T follicular helper cell (primary cell): ENCODE results near the gene CDC42EP1.
"Not testable (repeated sequence)": the region's sequence is repeated elsewhere in the genome, so short reads cannot be mapped to it uniquely, and the experiment has no call there.

ENCODE experiments used
- DNase-seq: peaks from one replicate; pipeline ENCODE4 v3.0.0-alpha.2; 2020; ENCODE audit warnings: low read depth
- total RNA-seq, 2 experiments: gene quantifications; one replicate each; lab custom pipeline; 2026; lab: John Stamatoyannopoulos, UW

The CDC42EP1 gene, protein sequence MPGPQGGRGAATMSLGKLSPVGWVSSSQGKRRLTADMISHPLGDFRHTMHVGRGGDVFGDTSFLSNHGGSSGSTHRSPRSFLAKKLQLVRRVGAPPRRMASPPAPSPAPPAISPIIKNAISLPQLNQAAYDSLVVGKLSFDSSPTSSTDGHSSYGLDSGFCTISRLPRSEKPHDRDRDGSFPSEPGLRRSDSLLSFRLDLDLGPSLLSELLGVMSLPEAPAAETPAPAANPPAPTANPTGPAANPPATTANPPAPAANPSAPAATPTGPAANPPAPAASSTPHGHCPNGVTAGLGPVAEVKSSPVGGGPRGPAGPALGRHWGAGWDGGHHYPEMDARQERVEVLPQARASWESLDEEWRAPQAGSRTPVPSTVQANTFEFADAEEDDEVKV
- 0.06 to 0.48 reads per million in 2 experiments for total RNA-seq

DNA sequence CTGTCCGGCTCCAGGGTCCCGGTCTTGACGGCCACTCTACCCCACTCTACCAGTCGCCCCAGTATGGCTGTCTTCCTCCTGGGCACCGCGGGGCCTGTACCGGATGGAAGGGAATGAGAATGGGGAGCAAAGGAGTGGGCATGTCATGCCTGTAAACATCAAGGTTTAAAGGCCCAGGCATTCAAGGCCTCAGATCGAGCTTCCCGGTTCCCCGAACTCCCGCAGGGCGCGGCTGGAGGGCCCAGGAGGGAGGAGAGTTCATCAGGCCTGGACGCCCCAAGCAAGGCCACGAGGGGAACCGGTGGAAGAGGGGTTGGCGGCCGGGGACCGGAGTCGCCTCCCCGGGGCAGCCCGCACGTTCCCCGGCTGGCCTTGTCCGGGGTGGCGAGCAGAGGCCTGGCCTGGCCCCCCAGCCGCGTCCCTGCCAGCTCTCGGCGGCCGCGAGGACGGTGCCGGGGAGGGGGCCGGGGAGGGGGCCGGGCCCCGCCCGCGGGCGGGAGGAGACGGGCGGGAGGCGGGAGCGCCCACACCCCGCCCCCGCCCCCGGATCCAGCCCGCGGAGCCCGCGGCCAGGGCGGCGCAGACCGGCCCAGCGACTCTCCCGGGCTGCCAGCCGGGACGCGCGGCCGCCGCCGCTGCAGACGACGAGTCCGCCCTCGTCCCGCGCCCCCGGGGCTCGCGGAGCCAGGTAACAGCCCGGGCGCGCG, at the start of gene CDC42EP1:
Gene CDC42EP1, plus strand, starts transcription at position 580 of the 707 bp plus-strand sequence. CDS start 5,870 bp downstream, outside the sequence.
- no peak for DNase-seq

DNA sequence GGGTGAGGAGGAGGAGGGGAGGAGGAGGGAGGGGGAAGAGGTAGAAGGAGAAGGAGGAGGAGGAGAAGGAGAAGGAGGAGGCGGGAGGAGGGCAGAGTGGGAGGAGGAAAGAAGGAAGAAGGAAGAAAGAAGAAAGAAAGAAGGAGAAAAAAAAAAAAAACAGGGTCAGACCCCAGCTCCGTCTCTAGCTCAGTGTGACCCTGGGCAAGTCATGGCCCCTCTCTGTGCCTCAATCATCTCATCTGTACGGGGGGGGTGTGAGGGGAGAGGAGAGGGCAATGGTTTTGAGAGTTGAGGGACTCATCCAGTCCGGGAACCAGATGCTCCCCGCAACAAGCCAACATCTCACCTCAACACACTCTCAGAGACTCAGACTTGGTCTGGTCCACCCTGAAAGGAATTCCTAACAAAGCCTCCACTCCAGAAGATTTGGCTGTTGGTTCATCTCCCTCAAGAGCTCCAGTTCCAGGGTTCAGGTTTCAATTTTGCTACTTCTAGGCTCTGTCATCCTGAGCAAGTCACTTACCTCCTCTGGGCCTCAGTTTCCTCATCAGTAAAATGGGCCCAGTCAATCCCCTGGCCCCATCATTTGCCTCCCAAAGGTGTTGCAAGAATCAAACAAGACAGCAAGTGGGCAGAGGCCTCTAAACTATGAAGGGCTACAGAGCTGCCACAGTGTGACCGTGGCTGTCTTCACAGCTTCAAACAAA, 48.7 kb upstream of the CDC42EP1 start:
- no peak for DNase-seq

DNA sequence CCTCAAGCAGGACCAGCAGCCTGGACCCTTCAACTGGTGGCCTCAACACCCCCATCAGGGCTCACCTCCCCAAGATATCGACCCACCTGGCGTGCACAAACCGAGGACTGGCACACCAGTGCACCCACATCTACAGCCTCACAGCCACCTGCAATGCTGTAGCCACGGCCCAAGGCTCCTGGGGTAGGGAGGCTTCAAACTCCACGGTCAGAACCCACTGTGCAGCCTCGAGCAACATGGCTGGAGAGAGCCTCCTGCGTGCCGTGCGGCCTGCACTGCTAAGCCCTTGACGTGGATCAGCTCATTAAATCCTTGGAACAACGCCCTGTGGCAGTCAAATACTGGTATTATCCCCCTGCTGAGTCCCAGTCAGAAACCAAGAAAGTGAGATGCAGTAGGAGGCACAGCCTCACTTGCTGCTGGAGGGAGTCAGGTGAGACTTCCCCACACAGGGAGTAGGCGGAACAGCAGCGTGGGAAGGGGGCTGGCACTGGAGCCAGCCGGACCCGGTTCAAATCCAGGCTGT, 45.7 kb upstream of the CDC42EP1 start:
- DNase-seq: no peak

DNA sequence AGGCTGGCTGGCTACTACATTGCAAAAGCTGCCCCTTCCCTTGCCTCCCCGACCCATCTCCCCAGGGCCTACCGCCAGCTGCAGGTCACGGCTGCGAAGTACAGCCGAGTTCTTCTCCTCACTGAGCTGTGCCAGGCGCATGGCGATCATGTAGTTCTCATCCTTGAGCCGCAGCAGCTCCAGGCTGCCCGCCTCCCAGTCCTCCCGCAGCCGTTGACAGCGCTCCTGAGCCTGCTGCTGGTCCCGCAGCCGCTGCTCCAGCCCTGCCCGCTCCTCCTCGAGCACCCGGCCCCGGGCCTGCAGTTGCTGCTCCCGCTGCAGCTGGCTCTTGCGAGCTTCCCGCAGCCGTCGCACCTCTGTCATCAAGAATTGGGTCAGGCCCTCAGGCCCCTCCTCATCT, 44.4 kb upstream of the CDC42EP1 start:
- no peak for DNase-seq

DNA sequence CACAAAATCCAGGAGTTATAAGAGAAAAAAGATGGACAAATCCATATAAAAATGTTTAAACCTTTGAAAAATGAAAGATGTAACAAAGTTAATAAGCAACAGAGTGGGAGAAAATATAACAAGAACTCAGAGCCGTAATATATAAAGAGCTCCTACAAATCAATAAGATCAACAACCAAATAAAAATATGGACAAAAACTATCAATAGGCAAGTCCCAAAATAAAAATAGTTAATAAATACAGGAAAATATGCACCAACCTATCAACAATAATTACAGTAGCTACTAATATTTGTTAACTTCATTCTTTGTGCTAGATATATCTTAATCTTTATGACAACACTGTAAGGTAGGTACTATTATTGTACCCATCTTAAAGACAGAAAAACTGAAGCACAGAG, 43.8 kb upstream of the CDC42EP1 start:
- DNase-seq: no peak

DNA sequence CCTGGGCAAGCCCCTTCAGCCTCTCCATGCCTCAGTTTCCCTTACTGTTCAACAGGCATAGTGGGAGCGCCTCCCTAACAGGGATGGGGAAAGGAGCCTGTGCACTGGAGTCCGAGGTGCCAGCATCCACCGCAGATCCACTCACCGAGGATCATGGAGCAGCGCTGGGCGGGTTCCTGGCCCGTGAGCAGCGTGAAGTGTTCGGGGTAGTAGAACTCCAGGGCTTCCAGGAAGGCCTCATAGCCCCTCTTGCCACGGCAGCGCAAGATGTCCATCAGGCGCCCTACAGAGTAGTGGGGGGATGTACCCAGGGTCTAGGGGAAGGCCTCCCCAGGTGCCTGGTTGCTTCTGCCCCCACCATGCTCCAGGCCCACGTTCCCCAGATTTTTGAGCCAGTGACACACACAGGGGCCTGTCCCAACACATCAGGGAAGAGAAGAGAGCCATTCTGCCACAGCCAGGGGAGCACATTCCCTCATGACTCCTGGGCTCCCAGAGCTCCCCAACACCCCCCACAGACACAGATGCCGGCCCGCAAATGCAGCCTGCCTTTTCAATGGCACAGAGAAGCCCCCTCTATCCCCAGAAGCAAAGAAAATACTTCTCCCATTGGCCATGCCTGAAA, 42.3 kb upstream of the CDC42EP1 start:
- DNase-seq: no peak

DNA sequence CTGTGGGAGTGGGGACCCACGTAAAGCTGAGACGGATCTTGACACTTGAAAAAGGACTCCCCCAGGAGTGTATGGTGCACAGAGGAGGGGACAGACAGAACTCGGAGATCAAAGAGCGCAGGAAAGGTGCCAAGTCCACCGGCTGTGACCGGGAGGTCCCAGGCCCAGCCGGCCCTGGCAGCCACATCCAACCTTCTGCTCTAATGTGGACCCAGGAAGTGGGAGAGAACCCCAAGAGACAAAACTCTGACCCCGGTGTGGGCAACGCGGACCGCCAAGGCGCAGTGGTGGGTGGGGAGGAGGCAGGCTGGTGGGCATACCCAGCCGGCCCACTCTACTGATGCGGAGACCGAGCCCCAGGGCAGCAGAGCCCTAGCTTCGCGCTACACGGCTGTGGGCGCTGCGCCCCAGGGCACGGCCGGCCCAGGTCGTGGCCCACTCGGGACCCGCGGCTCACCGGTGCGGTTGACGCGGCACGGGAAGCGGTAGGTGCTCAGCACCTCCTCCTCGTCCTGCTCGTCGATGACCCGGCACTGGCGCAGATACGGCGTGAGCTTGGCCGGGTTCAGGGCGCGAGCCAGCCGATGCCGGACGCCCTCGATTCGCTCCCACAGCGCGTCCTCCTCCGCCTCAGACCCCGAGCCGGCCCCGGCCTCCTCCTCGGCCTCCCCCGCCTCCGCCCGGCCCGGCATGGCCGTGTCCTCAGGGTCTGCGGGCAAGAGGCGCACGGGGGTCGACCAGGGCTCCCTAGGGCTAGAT, 41.6 kb upstream of the CDC42EP1 start:
- no peak for DNase-seq

DNA sequence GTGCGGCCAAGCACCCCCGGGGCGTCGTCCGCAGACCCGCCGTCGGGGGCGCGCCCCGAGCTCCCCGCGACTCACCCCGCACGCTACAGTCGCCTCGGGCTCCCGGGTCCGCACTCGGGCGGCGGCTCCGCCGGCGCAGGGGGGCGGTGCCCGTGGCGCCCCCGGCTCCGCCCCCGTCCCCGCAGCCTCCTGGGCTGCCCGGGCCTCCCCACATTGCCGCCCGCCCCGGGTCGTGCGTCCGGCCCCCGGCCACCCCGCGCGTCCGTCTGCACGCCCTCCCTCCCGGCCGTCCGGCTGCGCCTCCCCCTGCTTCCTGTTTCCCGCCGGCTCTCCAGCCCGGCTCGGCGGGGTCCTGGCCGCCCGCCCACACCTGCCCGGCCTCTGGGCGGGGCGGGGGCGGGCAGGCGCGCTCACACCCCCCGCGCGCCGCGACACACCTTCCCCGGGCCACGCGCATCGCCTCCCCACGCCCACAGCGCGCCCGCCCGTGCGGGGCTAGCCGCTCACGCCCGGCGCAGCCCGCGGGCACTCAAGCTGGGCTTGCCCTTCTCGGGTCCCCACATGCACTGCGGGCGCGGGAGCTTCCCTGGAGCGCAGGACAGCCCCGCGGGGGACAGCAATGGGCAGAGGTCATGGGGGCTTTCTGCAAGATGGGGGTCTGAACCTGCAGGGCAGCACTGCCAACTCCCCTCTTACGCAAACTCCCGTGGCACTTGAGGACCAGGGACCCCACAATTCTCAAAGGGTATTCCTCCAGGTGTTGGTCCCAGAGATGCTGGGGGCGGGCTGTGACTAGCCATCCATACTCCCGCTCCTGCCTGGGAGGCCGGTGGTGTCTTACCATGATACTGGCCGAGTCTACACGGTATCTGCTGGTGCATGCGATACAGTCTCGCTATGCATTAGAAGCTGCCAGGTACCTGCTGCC, 40.7 kb upstream of the CDC42EP1 start, which contains the start of gene CARD10:
Gene CARD10, minus strand, starts transcription at position 148 of the 928 bp plus-strand sequence. CDS start 215 bp downstream, outside the sequence.
- no peak for DNase-seq

DNA sequence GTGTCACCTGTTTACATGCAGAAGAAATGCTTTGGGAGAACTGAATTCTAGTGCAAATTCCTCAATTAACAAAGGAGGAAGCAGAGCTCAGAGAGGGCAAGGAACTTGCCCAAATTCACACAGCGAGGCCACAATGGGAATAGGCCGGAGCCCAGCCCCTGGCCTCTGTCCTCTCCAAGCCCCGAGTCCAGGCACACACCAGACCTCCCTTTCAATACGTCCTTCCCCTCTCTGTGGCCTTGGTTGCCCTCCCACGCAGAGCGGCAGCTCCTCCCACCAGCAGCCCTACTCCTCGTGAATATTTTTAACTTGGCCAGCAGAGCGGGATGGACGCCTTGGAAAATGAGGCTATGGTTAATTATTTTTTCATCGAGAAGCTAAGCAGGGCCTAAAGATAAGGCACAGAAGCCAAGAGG, 39.5 kb upstream of the CDC42EP1 start:
- no peak for DNase-seq

DNA sequence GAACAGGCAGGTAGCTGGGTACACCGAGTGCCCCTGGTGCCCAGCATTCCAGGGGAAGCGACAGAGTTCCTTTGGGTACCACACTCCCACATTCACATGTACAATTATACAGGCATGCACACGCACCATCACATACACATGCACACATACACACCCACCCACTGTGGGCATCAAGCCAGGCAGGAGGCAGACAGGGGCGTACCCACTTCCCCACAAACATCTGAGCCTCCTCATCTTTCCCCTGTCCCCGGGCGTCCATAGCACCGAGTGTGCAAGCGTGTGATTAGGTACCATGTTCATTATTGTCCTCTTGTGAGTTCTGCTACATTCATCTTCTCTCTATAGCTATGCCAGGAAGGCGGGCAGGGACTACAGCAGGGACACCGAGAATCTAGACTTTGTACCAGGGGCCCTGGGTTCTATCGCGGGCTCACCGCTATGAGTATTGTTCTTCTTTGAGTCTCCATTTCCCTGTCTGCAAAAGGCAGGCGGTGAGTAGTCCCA, 39.0 kb upstream of the CDC42EP1 start:
- no peak for DNase-seq

DNA sequence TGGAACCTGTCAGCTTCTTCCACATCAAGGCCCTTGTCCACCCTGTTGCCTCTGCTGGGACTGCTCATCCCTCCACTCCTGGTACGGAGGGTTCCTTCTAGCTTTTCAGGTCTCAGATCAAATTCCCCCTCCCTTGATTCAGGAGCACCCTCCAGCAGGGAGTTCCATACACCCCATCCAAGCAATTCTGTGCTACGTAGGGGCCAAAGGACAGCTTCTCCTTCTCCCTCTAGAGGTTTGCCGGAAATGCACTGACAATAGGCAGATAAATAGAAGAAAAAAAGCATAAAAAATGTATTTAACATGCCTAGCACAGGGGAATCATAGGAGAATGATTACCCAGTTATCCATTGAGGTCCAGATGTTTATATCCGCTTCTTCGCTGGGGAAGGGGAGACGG, 37.8 kb upstream of the CDC42EP1 start:
- no peak for DNase-seq

DNA sequence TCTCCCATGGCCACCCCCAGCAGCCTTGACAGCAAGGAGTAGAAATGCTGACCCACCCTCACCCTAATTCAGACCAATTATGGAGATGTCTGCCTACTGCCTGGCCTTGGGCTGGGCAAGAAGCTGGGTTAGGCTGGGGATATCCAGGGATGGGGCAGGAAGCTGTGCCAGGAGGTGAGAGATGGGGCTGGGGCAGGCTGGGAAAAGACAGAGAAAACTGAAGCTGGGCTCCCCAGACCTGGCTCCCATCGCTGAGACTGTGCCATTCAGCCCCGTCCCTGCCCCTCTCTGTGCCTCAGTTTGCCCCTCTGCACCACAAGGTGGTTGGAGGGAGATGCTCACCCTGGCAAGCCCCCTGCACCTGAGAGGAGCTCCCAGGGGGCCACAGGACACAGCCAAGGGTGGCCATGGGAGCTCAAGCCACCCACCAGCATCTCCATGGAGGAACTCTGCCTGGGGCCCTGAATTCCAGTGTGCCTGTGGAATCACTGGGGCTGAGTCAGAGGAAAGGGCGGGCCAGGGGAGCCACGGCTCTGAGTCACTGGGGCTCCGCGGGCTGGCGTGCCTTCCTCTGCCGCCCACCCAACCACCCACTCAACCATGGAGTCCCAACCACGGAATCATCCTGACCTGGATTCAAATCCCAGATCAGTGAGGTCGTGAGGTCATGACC, 35.1 kb upstream of the CDC42EP1 start:
- DNase-seq: no peak

DNA sequence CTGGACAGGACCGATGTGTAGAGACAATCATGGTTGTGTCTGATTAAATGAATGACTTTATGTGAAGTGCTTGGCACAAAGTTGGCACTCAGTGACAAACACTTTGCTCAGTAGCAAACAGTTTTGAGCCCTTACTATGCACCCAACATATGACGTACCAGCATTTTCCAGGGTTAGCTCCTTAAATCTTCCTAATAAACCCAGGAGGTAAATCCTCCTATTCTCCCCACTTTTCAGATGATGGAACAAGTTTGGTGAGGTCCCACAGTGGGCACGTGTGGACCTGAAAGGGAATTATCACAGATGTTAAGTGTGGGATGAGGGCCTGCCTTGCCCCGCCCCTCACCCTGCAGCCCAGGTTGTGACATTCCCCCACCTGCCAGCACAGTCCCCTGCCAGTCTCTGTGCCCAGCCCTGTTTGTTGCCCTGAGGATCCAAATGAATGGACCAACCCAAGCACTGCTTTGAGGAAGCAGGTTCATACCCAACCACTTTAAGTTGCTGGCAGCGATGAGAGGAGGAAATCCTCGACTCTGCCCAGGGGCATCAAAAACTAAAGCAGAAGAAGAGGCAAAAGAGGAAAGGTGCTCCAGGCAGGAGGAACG, 34.4 kb upstream of the CDC42EP1 start:
- no peak for DNase-seq

DNA sequence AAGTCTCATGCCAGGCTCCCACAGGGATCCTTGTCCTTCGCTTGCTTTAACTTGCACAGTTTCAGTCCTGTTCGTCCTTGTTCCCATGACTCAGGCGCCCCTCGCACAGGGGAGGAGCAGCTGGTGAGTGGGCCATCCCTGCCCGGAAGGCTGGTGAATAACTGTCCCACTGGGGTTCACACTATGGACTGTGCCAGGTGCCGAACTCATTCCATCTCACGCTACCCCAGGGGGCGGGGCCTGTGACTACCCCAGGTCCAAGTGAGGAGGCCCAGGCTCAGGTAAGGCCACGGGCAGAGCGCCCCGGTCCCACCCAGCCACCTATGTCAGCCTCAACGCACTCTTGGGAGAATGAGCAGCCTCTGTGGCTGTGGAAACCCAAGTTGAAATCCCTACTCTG, 33.9 kb upstream of the CDC42EP1 start:
- DNase-seq: no peak

DNA sequence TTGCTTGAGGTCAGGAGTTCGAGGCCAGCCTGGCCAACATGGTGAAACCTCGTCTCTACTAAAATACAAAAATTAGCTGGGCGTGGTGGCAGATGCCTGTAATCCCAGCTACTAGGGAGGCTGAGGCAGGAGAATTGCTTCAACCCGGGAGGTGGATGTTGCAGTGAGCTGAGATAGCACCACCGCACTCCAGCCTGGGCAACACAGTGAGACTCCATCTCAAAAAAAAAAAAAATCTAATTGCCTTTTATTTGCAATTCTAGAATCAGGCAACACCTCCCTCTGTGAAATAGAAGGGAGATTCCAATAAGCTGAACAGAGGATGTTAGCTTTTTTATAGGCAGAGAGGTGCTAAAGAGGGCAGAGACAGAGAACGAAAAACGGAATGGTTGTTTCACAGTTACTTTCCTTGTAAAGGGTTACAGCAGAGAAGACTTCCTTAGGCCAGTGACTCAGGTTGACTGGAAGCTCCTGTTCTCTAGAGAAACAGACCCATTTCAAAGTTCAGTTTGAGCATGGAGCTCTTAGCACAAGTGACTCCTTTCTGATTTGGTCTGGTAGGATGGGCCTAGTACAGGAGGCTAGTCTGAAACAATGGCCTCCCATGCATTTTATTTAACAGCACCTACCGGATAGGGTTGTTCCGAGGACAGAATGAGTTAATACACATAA, 33.1 kb upstream of the CDC42EP1 start:
- DNase-seq: not testable (repeated sequence)

DNA sequence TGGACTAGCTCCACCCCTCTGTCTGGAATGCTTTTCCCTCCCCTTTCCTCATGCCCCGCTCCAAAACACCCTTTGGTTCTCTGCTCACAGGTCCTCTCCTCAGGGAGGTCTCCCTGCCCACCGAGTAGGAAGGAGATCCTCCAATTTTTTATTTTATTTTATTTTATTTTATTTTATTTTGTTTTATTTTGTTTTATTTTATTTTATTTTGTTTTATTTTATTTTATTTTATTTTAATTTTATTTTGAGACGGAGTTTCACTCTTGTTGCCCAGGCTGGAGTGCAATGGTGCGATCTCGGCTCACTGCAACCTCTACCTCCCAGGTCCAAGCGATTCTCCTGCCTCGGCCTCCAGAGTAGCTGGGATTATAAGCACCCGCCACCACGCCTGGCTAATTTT, 32.3 kb upstream of the CDC42EP1 start:
- DNase-seq: not testable (repeated sequence)

DNA sequence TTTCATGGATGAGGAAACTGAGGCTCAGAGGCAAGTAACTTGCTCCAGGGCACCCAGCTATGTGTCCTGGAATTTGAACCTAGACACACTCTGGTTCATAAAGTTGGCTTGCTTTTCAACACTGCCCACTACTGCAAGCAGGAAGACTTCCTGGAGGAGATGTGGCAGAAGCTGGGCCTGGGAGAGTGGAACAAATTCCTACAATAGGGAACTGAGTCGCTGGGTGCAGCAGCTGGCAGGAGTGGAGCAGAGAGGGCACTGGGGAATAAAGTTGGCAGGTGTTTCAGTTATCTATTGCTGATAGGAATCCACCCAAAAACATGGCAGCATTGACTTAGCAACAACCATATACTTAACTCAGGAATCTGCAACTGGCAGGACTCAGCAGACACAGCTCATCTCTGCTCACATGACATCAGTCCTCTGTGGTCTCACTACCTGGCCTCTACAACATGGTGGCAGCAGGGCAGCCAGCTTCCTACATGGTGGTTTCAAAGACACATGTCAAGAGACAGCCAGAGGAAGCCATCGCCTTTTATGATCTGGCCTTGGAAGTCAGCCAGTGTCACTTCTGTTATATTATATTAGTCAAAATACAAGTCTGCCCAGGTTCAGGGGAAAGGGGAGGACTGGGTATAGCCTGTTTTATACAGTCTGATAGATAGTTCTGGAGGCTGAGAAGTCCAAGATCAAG, 30.5 kb upstream of the CDC42EP1 start:
- no peak for DNase-seq
